GM21367 (cell line): ENCODE data around the gene ZNF281.

Experiments
- ATAC-seq: cut with Tn5 transposase; IDR thresholded peaks from one replicate; pipeline ENCODE4 v1.9.1; 2021; ENCODE audit not compliant: unreplicated experiment

Gene ZNF281

DNA sequence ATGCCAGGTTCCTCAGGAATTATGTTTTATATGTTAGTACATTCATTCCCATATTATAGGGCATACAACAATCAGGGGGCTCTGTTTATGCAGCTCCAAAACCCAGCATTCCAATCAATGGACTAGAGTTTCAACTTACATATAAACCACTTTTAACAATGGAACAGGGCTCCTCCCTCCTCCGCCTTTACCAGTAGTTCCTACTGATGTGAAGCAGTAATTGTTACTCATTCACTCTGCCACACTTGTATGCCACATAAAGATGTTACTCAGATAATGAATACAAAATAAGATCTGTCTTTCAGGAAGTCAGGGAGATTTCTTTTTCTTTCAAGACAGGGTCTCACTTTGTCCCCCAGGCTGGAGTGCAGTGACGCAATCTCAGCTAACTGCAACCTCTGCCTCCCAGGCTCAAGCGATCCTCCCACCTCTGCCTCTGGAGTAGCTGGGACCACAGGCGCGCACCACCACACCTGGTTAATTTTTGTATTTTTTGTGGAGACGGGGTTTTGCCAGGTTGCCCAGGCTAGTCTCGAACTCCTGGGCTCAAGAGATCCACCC is 17.1 kb downstream of the ZNF281 start:
- ATAC-seq = no peak

GRCh38 chr1:200391747-200392146 is 18.1 kb downstream of the ZNF281 start:
- ATAC-seq = no peak

DNA sequence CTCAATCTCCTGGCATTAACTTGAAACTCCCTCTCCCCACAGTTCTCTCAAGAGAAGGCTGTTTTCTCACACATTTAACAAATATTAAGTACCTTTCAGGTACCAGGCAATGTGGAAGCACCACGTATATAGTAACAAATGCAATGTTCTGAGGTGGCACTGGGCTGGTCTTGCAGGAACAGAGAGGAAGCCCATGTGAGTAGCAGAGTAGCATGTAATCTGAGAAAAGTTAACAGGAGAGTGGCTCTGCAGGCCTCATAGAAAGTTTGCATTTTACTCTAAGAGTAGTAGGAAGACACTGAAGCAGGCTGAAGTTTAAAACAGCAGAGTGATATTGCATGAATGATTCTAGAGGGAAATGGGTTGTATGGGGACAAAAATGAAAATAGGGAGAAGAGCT is 21.0 kb downstream of the ZNF281 start:
- no peak for ATAC-seq

DNA sequence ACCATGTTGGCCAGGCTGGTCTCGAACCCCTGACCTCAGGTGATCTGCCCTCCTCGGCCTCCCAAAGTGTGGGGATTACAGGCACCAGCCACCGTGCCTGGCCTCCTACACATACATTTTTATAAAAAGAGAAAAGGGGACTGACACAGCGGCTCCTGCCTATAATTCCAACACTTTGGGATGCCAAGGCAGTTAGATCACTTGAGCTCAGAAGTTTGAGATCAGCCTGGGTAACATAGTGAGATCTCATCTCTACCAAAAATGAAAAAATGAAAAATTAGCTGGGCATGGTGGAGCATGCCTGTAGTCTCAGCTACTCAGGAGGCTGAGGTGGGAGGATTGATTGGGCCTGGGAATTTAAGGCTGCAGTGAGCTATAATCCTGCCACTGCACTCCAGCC is 23.4 kb downstream of the ZNF281 start:
- no peak for ATAC-seq

GRCh38 chr1:200384818-200385390 is 24.9 kb downstream of the ZNF281 start:
- ATAC-seq = no peak

GRCh38 chr1:200381256-200381984 is 28.4 kb downstream of the ZNF281 start:
- ATAC-seq = no peak

DNA sequence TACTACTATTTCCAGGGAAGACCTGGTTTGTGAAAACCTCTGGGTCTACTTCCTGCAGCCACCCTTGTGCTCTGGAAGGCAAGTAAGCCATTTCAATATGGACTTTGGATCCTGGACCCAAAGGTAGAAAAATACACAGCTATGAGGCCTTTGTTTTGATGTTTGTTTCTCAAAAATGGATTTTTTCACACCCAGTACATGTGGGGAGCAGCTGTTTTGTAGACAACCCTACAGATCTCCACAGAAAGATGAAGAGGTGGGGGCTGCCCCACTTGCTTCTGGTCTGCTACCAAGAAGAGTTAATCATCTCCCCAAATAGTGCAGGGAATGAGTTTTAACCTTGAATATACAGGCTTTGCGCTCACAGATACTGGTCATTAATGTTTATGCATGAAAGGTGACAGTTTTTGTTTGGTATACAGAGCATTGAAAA is 29.2 kb downstream of the ZNF281 start:
- peak; percentile 53 for ATAC-seq

- ATAC-seq = no peak
Measured at GRCh38 chr1:200379940-200380588, 29.8 kb downstream of the ZNF281 start.

DNA sequence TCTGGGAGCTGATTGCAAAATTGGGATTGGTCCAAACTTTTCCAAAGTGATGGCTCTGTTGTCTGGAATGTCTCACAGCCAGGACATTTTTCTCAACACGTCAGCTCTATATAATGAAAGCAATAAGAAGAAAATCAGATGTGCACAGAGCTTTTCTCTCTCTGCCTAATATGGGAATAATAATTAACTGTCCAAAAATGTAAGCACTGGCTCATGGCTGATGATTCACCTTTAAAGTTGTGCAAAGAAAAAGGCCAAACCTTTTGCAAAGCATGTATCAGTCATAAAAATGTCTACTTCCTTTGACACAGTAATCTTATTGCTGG is 30.4 kb downstream of the ZNF281 start:
- no peak for ATAC-seq

DNA sequence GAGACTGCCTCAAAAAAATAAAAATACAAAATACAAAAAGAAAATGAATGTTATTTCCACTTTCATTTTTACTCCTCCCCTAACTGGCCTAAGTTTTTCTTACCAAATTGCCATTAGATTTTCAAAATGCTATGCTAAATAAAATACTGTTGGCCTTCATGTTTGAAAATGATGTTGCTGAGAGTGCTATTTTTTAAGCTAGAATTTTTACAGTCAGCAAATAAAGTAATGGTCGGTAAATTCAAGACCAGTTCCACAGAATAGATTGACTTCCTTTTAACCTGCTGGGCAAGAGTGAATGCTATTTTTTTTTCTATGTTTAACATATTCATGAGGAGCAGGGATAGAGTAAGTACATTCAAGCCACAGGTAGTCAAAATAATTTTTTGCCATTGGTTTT is 31.7 kb downstream of the ZNF281 start:
- no peak for ATAC-seq

- ATAC-seq = no peak
Measured at GRCh38 chr1:200376528-200376927, 33.3 kb downstream of the ZNF281 start.

- ATAC-seq = no peak
Measured at GRCh38 chr1:200374569-200375295, 35.1 kb downstream of the ZNF281 start.

- no peak for ATAC-seq
Measured at GRCh38 chr1:200373811-200374231, 36.0 kb downstream of the ZNF281 start.

DNA sequence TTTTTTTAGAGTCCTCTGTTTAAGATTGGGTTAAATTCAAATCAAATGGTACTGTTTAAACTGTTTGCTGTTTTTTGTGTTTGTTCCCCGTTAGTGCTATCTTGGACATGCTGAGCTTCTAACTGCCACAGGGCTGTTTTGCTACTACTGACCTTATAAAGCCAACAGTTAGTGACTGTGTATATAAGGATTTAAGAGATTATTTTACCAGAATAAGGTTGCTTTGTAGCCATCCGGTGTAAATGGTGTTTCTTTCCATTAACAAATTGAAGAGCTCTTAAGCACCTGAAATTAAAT is 37.0 kb downstream of the ZNF281 start:
- ATAC-seq = no peak

DNA sequence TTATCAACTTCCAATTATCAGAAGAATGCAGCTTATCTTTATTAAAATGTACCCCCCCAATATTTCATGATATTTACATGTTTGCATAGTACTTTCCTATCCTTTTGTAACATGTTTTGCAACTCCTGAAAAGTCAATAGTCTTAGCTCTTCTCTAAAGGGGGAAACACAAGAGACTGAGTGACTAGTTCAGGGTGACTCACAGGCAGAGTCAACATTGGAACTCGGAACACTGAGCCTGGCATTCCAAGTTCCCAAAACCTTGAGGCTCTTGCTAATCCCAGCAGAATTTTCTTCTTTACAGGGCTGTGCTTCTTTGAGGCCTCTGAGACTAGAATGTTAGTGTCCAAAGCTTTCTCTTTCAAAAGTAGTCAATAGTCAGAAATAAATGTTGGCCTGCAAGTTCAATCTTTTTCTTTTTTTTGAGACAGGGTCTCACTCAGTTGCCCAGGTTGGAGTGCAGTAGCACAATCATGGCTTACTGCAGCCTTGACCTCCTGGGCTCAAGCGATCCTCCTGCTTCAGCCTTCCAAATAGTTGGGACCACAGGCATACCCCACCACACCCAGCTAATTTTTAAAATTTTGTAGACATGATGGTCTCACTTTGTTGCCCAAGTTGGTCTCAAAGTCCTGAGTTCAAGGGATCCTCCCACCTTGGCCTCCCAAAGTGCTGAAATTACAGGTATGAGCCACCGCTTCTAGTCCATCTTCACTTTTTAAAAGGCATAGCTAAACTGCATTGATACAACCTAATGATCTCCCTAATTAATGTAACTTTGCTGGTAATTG is 37.5 kb downstream of the ZNF281 start:
- ATAC-seq = no peak

DNA sequence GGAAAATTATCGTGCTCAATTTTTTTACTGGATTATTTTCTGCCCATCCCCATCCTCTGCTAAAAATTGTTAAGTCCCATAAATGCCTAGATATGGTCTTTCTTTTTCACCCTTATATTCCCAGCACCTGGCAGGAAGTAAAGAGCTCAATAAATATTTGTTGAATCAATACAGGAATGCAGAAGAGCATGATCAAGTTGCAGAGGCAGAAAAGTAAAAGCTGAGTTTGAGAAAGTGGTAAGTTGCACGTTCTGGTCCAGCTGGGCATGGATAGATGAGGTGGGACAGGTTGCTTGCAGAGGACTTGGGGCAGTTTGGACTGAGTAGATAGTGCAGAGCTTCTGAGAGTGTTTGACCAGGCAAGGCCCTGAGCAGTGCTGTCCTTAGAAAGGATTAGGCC is 40.1 kb downstream of the ZNF281 start:
- ATAC-seq = no peak

GRCh38 chr1:200369131-200369530 is 40.7 kb downstream of the ZNF281 start:
- ATAC-seq = no peak

- no peak for ATAC-seq
Measured at GRCh38 chr1:200368556-200368955, 41.3 kb downstream of the ZNF281 start.

GRCh38 chr1:200367841-200368534 is 41.8 kb downstream of the ZNF281 start:
- no peak for ATAC-seq

DNA sequence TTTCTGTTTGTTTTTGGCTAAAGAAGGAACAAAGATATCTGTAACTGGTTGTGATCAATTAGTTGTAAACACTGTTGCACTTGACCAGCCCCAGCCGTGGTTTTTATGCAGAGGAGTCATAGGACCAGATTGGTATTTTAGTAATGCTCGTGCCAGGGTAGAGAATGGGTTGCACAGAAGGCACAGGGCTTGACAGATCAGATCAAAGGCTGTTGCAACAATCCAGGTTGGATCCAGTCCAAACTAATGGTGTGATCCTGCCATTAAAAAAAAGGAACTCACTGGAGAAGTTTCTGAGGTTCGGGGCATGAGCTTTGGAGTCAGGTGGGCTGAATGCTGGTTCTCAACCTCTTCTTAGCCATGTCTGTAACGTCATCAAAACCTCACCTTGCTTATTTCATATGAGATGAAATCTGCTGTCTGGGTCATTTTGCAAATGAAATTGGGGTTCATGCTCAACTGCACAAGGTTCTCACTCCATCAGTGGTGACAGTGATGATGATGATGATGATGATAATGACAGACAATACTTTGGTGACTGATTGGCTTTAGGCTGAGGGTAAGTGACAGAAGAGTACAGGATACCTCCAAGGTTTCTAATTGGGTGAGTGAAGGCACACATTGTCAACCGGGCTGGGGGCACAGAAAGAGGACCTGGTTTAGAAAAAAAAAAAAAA is 43.1 kb downstream of the ZNF281 start:
- ATAC-seq = no peak
